A549 (cell line): ENCODE measurements around the gene ZNF841. TPM values are rescaled to one million over a fixed set of nuclear protein-coding genes. Genes with fewer than 3 reads are reported as not detected.

ENCODE experiments used
- ATAC-seq, 2 experiments: fragments of 200-7000 bp in 1 of 2; fragments of >200 bp in 1 of 2; cut with Nextera tagmentation in 1 of 2; cut with Tn5 transposase in 1 of 2; 3 replicates each; pipeline versions ENCODE4 v1.8.0 to v1.9.1; 2018 to 2020; ENCODE audit warnings: mild to moderate bottlenecking in 1 of 2, moderate library complexity in 1 of 2
- CTCF ChIA-PET: fragments of 300-600 bp; sonication (Branson Sonifier 250); formaldehyde crosslinking; extraction: SDS; loops from one replicate; lab custom pipeline; 2021; ENCODE audit warnings: antibody characterized with exemption, inconsistent platforms; lab: Yijun Ruan, JAX
- POLR2A ChIA-PET: fragments of 350-600 bp; formaldehyde crosslinking; extraction: SDS; loops from one replicate; lab custom pipeline; 2021; ENCODE audit warnings: antibody characterized with exemption, inconsistent platforms; lab: Yijun Ruan, JAX
- DNase-seq, 2 experiments: peaks; one replicate each; pipeline versions ENCODE4 v3.0.0 to v3.0.0-alpha.2; 2011 to 2016; ENCODE audit warnings: low read depth in 1 of 2, low spot score in 1 of 2
- FAIRE-seq: peaks from 2 replicates; lab custom pipeline; 2011; peaks lifted over from hg19 to GRCh38; lab: Jason Lieb, UNC
- H3K27ac ChIP-seq, 2 experiments: fragments of >200 bp; sonication (Bioruptor Twin); formaldehyde crosslinking; 3 replicates each; pipeline ENCODE4 v1.5.1; 2016 to 2017
- H3K4me1 ChIP-seq: fragments of >200 bp; sonication (Bioruptor Twin); formaldehyde crosslinking; 3 replicates; pipeline ENCODE4 v1.6.1; 2016
- H3K4me2 ChIP-seq: fragments of >200 bp; sonication (Bioruptor Twin); formaldehyde crosslinking; 3 replicates; pipeline ENCODE4 v1.6.1; 2016
- H3K4me3 ChIP-seq: fragments of >200 bp; sonication (Bioruptor Twin); formaldehyde crosslinking; 3 replicates; pipeline ENCODE4 v1.5.1; 2016
- H3K9me3 ChIP-seq: fragments of >200 bp; sonication (Bioruptor Twin); formaldehyde crosslinking; 3 replicates; pipeline ENCODE4 v1.6.1; 2016
- CBX2 ChIP-seq: fragments of 200-600 bp; sonication (generic); IDR thresholded peaks from 2 replicates; pipeline ENCODE4 v1.6.1; 2016; ENCODE audit warnings: low read depth, mild to moderate bottlenecking, borderline replicate concordance
- CHD4 ChIP-seq: fragments of 200-600 bp; sonication (generic); IDR thresholded peaks from 2 replicates; pipeline ENCODE4 v1.6.1; 2016; ENCODE audit warnings: antibody characterized with exemption, mild to moderate bottlenecking, borderline replicate concordance
- E2F6 ChIP-seq: IDR thresholded peaks from 2 replicates; pipeline ENCODE4 v1.6.1; 2012; ENCODE audit warnings: low read depth, borderline replicate concordance
- EHMT2 ChIP-seq: fragments of 200-600 bp; sonication (generic); IDR thresholded peaks from 2 replicates; pipeline ENCODE4 v1.6.1; 2016; ENCODE audit warnings: antibody characterized with exemption, low read depth, mild to moderate bottlenecking, moderate library complexity
- FOSB ChIP-seq: fragments of 250-450 bp; sonication (Bioruptor Pico); IDR thresholded peaks from 2 replicates; pipeline ENCODE4 v1.5.0; 2020; ENCODE audit warnings: mild to moderate bottlenecking, moderate library complexity
- GATA3 ChIP-seq: IDR thresholded peaks from 2 replicates; pipeline ENCODE4 v1.6.1; 2012; ENCODE audit warnings: borderline replicate concordance
- HEYL ChIP-seq: fragments of 250-450 bp; sonication (Bioruptor Pico); IDR thresholded peaks from 2 replicates; pipeline ENCODE4 v1.8.0; 2021; ENCODE audit warnings: mild to moderate bottlenecking, moderate library complexity
- MAFK ChIP-seq: fragments of 450-650 bp; IDR thresholded peaks from 2 replicates; pipeline ENCODE4 v1.6.1; 2014; ENCODE audit not compliant: partially characterized antibody
- MYC ChIP-seq: IDR thresholded peaks from 2 replicates; pipeline ENCODE4 v1.6.1; 2012; ENCODE audit warnings: mild to moderate bottlenecking, inconsistent platforms, low read length, improper control_type of control experiment, borderline replicate concordance
- PHF8 ChIP-seq: fragments of 200-600 bp; sonication (generic); IDR thresholded peaks from 2 replicates; pipeline ENCODE4 v1.6.1; 2016; ENCODE audit warnings: low read depth, mild to moderate bottlenecking, antibody characterized with exemption, moderate library complexity, borderline replicate concordance
- RARB ChIP-seq: fragments of 250-450 bp; sonication (Bioruptor Pico); IDR thresholded peaks from 2 replicates; pipeline ENCODE4 v1.8.0; 2021; ENCODE audit warnings: mild to moderate bottlenecking, moderate library complexity
- USF2 ChIP-seq: fragments of 450-650 bp; IDR thresholded peaks from 2 replicates; pipeline ENCODE4 v1.6.1; 2014; ENCODE audit warnings: antibody characterized with exemption
- ZFP36 ChIP-seq: fragments of 450-650 bp; IDR thresholded peaks from 2 replicates; pipeline ENCODE4 v1.6.1; 2014; ENCODE audit warnings: borderline replicate concordance; ENCODE audit not compliant: partially characterized antibody
- WGBS: methylation state at CpG from one replicate; pipeline ENCODE4 v1.1.6; 2017; ENCODE audit errors: missing lambda C conversion rate; 5-methylcytosine and 5-hydroxymethylcytosine counted together
- polyA plus RNA-seq, 4 experiments: library from polyadenylated mRNA; depleted of rRNA in 3 of 4; stranded (reverse); fragments of >200 nt; fragmentation: RNase III in 1 of 4; extraction: RNeasy Plus Mini Kit Qiagen cat#74134 plus additional on column Dnase treatment in 1 of 4; gene quantifications; 2 replicates in 3 of 4; 3 replicates in 1 of 4; pipeline ENCODE4 v1.2.3, GENCODE V29; 2011 to 2017
- TF ChIP-seq, protein P1 (sequence below): fragments of >200 bp; sonication (Bioruptor Twin); formaldehyde crosslinking; IDR thresholded peaks from 3 replicates; pipeline ENCODE4 v1.6.1; 2016
- TF ChIP-seq, protein P2 (sequence below): fragments of >200 bp; sonication (Bioruptor Twin); formaldehyde crosslinking; IDR thresholded peaks from 2 replicates; pipeline ENCODE4 v1.6.1; 2016

ZNF841 gene
- polyA plus RNA-seq, 2 of the 4 experiments (the other 2 are of a cell fraction) = 2.2 to 4.9 TPM

DNA sequence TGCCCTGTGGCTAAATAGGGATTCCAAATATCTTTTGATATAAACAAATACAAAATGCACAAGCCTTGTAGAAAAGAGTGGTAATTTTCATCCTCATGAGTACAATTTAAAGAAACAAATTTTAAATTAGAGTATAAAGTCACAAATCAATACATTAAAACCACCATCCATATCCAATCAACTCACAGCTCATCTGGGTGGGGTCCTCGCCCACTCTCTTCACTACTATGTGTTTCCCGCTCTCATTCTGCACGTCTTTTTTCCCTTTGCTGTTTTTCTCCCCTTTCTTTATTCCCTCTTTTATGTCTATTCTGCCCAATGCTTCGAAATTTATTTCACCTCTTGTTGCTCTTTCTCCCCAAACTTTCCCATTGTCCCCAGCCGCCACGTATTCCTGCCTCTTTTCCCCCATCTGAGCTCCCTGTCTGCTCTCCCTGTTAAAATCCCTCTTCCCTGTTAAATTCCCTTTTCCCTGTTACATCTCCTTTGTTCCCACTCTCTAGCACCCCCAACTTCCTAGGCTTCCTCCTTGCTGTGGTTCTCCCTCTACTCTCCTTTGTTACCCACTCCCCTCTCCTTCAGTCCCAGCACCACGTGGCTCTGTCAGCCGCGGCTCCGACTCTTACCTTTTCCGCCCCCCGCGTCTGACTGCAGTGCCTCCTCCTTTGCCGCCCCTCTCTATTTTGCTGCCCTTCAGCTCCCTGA lies 42.9 kb upstream of the ZNF841 start:
- no peak overlapping the region for H3K27ac ChIP-seq
- H3K4me1 ChIP-seq = no peaks in the 10 kb centered on the region
- ATAC-seq (no peak), FAIRE-seq (no peak), DNase-seq (no peak)
- peak overlapping the region; percentile 80 for H3K4me2 ChIP-seq
- CTCF ChIA-PET = interaction anchor here (1.4 to 1.9 kb wide), 4 partner anchors 10 to 95 kb away, joined by 3 to 4 read pairs (median 4); no protein-coding TSS in a partner anchor
- no peak for TF ChIP-seq HEYL (CRISPR knock-in tag)
- no peak for TF ChIP-seq RARB (CRISPR knock-in tag)
- TF ChIP-seq, protein P1, sequence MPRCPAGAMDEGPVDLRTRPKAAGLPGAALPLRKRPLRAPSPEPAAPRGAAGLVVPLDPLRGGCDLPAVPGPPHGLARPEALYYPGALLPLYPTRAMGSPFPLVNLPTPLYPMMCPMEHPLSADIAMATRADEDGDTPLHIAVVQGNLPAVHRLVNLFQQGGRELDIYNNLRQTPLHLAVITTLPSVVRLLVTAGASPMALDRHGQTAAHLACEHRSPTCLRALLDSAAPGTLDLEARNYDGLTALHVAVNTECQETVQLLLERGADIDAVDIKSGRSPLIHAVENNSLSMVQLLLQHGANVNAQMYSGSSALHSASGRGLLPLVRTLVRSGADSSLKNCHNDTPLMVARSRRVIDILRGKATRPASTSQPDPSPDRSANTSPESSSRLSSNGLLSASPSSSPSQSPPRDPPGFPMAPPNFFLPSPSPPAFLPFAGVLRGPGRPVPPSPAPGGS = no peak
- TF ChIP-seq, all 56 proteins: peak for 0
- 30% methylated on average over 14 of the region's 14 CpGs for WGBS
- POLR2A ChIA-PET = no interaction called here
- H3K4me3 ChIP-seq = peak overlapping the region; percentile 64; the same call in 2 of the 3 replicates
- peaks cover 91% of the 10 kb centered on the region for H3K9me3 ChIP-seq

GRCh38 chr19:52120286-52120685 lies 24.7 kb upstream of the ZNF841 start:
- 57% methylated on average over 3 of the region's 3 CpGs for WGBS

GRCh38 chr19:52115526-52116053 lies 20.0 kb upstream of the ZNF841 start:
- WGBS = 71% methylated on average over 12 of the region's 12 CpGs
- no peak overlapping the region for H3K4me2 ChIP-seq
- H3K27ac ChIP-seq = no peak overlapping the region
- CTCF ChIA-PET = no interaction called here
- POLR2A ChIA-PET = no interaction called here
- no peaks in the 10 kb centered on the region for H3K4me1 ChIP-seq
- peak; percentile 61 for FAIRE-seq
- no peak overlapping the region for H3K4me3 ChIP-seq
- no peak for ATAC-seq
- TF ChIP-seq EHMT2 (no peak), HEYL (CRISPR knock-in tag) (no peak), CHD4 (no peak), GATA3 (peak; percentile 51; the same call in 1 of the 2 replicates), MAFK (no peak)
- TF ChIP-seq, protein P1 = no peak
- TF ChIP-seq, protein P2, sequence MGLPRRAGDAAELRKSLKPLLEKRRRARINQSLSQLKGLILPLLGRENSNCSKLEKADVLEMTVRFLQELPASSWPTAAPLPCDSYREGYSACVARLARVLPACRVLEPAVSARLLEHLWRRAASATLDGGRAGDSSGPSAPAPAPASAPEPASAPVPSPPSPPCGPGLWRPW = no peak
- peaks cover 97% of the 10 kb centered on the region for H3K9me3 ChIP-seq
- no peak for DNase-seq

More at GRCh38 chr19:52120286-52120685, 24.7 kb upstream of the ZNF841 start:
- ChIA-PET POLR2A (no interaction called here), CTCF (no interaction called here)
- FAIRE-seq = no peak
- ATAC-seq = no peak
- Histone ChIP-seq H3K4me1 (no peaks in the 10 kb centered on the region), H3K9me3 (peaks cover 92% of the 10 kb centered on the region), H3K27ac (no peak overlapping the region), H3K4me3 (no peak overlapping the region), H3K4me2 (no peak overlapping the region)
- TF ChIP-seq ZFP36 = no peak
- DNase-seq = no peak

DNA sequence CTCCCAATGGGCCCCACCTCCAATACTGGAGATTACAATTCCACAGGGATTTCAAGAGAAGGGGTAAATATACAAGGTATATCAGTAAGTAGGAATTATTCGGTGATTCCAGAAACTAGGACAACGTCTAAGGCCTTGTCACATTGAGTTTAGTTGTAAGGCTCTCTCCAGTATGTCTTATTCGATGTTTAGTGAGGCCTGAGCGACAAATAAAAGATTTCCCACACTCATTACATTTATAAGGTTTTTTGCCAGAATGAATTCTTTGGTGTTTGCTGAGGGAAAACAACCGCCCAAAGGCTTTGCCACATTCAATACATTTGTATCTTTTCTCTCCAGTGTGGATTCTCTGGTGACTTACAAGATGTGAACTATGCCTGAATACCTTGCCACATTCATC lies 19.1 kb upstream of the ZNF841 start:
- POLR2A ChIA-PET = no interaction called here
- CTCF ChIA-PET = no interaction called here

More for the DNA sequence above, 19.1 kb upstream of the ZNF841 start:
- Histone ChIP-seq H3K4me1 (no peaks in the 10 kb centered on the region), H3K4me3 (no peak overlapping the region), H3K4me2 (no peak overlapping the region), H3K27ac (no peak overlapping the region), H3K9me3 (peaks cover 99% of the 10 kb centered on the region)
- 28% methylated on average over 5 of the region's 5 CpGs for WGBS
- no peak for ATAC-seq
- FAIRE-seq = no peak
- DNase-seq = no peak
- TF ChIP-seq CBX2 (no peak), FOSB (CRISPR knock-in tag) (no peak), USF2 (no peak), E2F6 (no peak), HEYL (CRISPR knock-in tag) (no peak), PHF8 (no peak), MYC (no peak)
